H1 (cell line): Measurements from ENCODE around the gene TFDP1. TPM values are rescaled to one million over a fixed set of nuclear protein-coding genes. Genes with fewer than 3 reads are reported as not detected.

Source experiments
- CTCF ChIA-PET: fragments of 300-600 bp; sonication (Branson Sonifier 250); formaldehyde crosslinking; loops from one replicate; lab custom pipeline; 2021; ENCODE audit not compliant: partially characterized antibody; lab: Charles Lee
- POLR2A ChIA-PET: fragments of 300-600 bp; sonication (Branson Sonifier 250); formaldehyde crosslinking; loops from one replicate; lab custom pipeline; 2021; ENCODE audit warnings: inconsistent platforms; ENCODE audit not compliant: partially characterized antibody; lab: Charles Lee
- DNase-seq, 2 experiments: peaks; one replicate each; pipeline versions ENCODE4 v3.0.0 to v3.0.0-alpha.2; 2010 to 2022; ENCODE audit warnings: low spot score in 2 of 2, low read depth in 1 of 2, mixed read lengths in 1 of 2
- FAIRE-seq: peaks from 2 replicates; lab custom pipeline; 2011; peaks lifted over from hg19 to GRCh38; lab: Jason Lieb, UNC
- H2AFZ ChIP-seq: 2 replicates; pipeline ENCODE4 v1.8.1; 2012; ENCODE audit warnings: low read length, inconsistent platforms
- H2AK5ac ChIP-seq: 2 replicates; pipeline ENCODE4 v1.6.1; 2013; ENCODE audit warnings: low read depth, low read length
- H2BK120ac ChIP-seq: replicated peaks from 2 replicates; pipeline ENCODE3; 2013; ENCODE audit warnings: low read depth, low read length, inconsistent platforms
- H2BK12ac ChIP-seq: 2 replicates; pipeline ENCODE4 v1.6.1; 2013; ENCODE audit warnings: low read depth, low read length
- H2BK15ac ChIP-seq: 2 replicates; pipeline ENCODE4 v1.6.1; 2013; ENCODE audit warnings: low read length
- H2BK20ac ChIP-seq: 2 replicates; pipeline ENCODE4 v1.6.1; 2013; ENCODE audit warnings: low read length
- H2BK5ac ChIP-seq: 2 replicates; pipeline ENCODE4 v1.6.1; 2013; ENCODE audit warnings: low read depth, low read length
- H3K14ac ChIP-seq: 2 replicates; pipeline ENCODE4 v1.6.1; 2013; ENCODE audit warnings: inconsistent platforms; ENCODE audit not compliant: insufficient read length
- H3K18ac ChIP-seq: 2 replicates; pipeline ENCODE4 v1.6.1; 2013; ENCODE audit warnings: low read length; ENCODE audit errors: extremely low read depth
- H3K23ac ChIP-seq: 2 replicates; pipeline ENCODE4 v1.6.1; 2013; ENCODE audit warnings: inconsistent platforms; ENCODE audit not compliant: insufficient read length
- H3K23me2 ChIP-seq: 2 replicates; pipeline ENCODE4 v1.6.1; 2013; ENCODE audit warnings: low read depth, low read length
- H3K27ac ChIP-seq: 2 replicates; pipeline ENCODE4 v1.6.1; 2011; ENCODE audit warnings: low read depth, low read length, inconsistent platforms
- H3K27me3 ChIP-seq, 4 experiments: replicated peaks in 1 of 4; 1 replicate in 1 of 4; 2 replicates in 3 of 4; pipeline versions ENCODE4 v1.6.1 to v1.8.1; 2011 to 2013; ENCODE audit warnings: low read length in 3 of 4, mild to moderate bottlenecking in 3 of 4, inconsistent platforms in 2 of 4, mixed read lengths in 2 of 4, moderate library complexity in 1 of 4; ENCODE audit not compliant: control insufficient read depth in 3 of 4, insufficient read depth in 3 of 4; ENCODE audit errors: extremely low read depth in 1 of 4
- H3K36me3 ChIP-seq, 4 experiments: 2 replicates each; pipeline versions ENCODE4 v1.6.1 to v1.8.1; 2011 to 2013; ENCODE audit warnings: mild to moderate bottlenecking in 4 of 4, low read length in 3 of 4, moderate library complexity in 2 of 4, control low read depth in 1 of 4, inconsistent platforms in 1 of 4; ENCODE audit not compliant: insufficient read depth in 4 of 4, control insufficient read depth in 2 of 4
- H3K4ac ChIP-seq: replicated peaks from 2 replicates; pipeline ENCODE3; 2013; ENCODE audit warnings: low read length, low read depth, mixed read lengths, inconsistent platforms; ENCODE audit not compliant: insufficient read length
- H3K4me1 ChIP-seq, 4 experiments: replicated peaks in 1 of 4; 1 replicate in 1 of 4; 2 replicates in 3 of 4; pipeline versions ENCODE4 v1.6.1 to v1.8.1; 2011 to 2013; ENCODE audit warnings: low read length in 3 of 4, inconsistent platforms in 2 of 4, mixed read lengths in 1 of 4; ENCODE audit not compliant: insufficient read depth in 4 of 4, control insufficient read depth in 3 of 4
- H3K4me2 ChIP-seq, 2 experiments: 2 replicates each; pipeline versions ENCODE4 v1.6.1 to v1.8.1; 2011 to 2013; ENCODE audit warnings: low read depth in 2 of 2, low read length in 2 of 2, control low read depth in 1 of 2, inconsistent platforms in 1 of 2, mild to moderate bottlenecking in 1 of 2; ENCODE audit not compliant: insufficient read depth in 1 of 2
- H3K4me3 ChIP-seq, 4 experiments: fragments of 200-600, 300-600 bp in 1 of 4; sonication (generic), shearing (Covaris generic), sonication (Bioruptor Twin) in 1 of 4; 2 replicates each; pipeline versions ENCODE4 v1.5.1 to v1.8.1; 2011 to 2016; ENCODE audit warnings: low read length in 4 of 4, low read depth in 3 of 4, control low read depth in 2 of 4, inconsistent platforms in 2 of 4, mild to moderate bottlenecking in 2 of 4, mixed read lengths in 1 of 4, moderate library complexity in 1 of 4; ENCODE audit not compliant: insufficient read depth in 2 of 4; ENCODE audit errors: extremely low read depth in 1 of 4
- H3K56ac ChIP-seq: replicated peaks from 2 replicates; pipeline ENCODE3; 2013; ENCODE audit warnings: low read depth, mild to moderate bottlenecking, mixed read lengths, low read length, inconsistent platforms; ENCODE audit not compliant: insufficient read length
- H3K79me1 ChIP-seq: 2 replicates; pipeline ENCODE4 v1.6.1; 2013; ENCODE audit warnings: low read depth, low read length, control low read depth
- H3K79me2 ChIP-seq, 2 experiments: 2 replicates each; pipeline versions ENCODE4 v1.6.1 to v1.8.1; 2012 to 2013; ENCODE audit warnings: low read length in 2 of 2, mild to moderate bottlenecking in 2 of 2, inconsistent platforms in 1 of 2; ENCODE audit not compliant: insufficient read depth in 2 of 2, control insufficient read depth in 1 of 2
- H3K9ac ChIP-seq, 4 experiments: replicated peaks in 1 of 4; 1 replicate in 1 of 4; 2 replicates in 3 of 4; pipeline versions ENCODE4 v1.6.1 to v1.8.1; 2011 to 2013; ENCODE audit warnings: low read depth in 3 of 4, low read length in 3 of 4, control low read depth in 2 of 4, mild to moderate bottlenecking in 2 of 4, moderate library complexity in 2 of 4, inconsistent platforms in 1 of 4; ENCODE audit errors: extremely low read depth in 1 of 4
- H3K9me3 ChIP-seq, 2 experiments: 2 replicates each; pipeline versions ENCODE4 v1.6.1 to v1.8.1; 2012 to 2013; ENCODE audit warnings: mild to moderate bottlenecking in 2 of 2, moderate library complexity in 2 of 2, control low read depth in 1 of 2, inconsistent platforms in 1 of 2, low read depth in 1 of 2, low read length in 1 of 2, mixed read lengths in 1 of 2; ENCODE audit not compliant: insufficient read depth in 2 of 2
- H4K20me1 ChIP-seq, 2 experiments: replicated peaks in 1 of 2; 2 replicates each; pipeline versions ENCODE3 to v1.8.1; 2011 to 2013; ENCODE audit warnings: inconsistent platforms in 2 of 2, low read length in 2 of 2, mild to moderate bottlenecking in 1 of 2; ENCODE audit not compliant: insufficient read depth in 2 of 2, control insufficient read depth in 1 of 2
- H4K5ac ChIP-seq: 2 replicates; pipeline ENCODE4 v1.6.1; 2013; ENCODE audit warnings: low read length, low read depth, mixed read lengths, inconsistent platforms; ENCODE audit not compliant: insufficient read length
- H4K8ac ChIP-seq: 2 replicates; pipeline ENCODE4 v1.8.0; 2013; ENCODE audit warnings: mild to moderate bottlenecking, moderate library complexity, low read length, inconsistent platforms; ENCODE audit not compliant: insufficient read depth; ENCODE audit errors: extremely low read depth
- H4K91ac ChIP-seq: replicated peaks from 2 replicates; pipeline ENCODE3; 2013; ENCODE audit warnings: low read length, mixed read lengths, inconsistent platforms; ENCODE audit not compliant: insufficient read length
- BACH1 ChIP-seq: IDR thresholded peaks from 2 replicates; pipeline ENCODE4 v1.6.1; 2012; ENCODE audit warnings: low read length, improper control_type of control experiment
- HDAC2 ChIP-seq, 2 experiments: fragments of 300-600 bp in 1 of 2; sonication (generic) in 1 of 2; IDR thresholded peaks; 2 replicates each; pipeline ENCODE4 v1.6.1; 2011 to 2012; ENCODE audit warnings: low read depth in 2 of 2, low read length in 2 of 2, mild to moderate bottlenecking in 2 of 2, moderate library complexity in 2 of 2, borderline replicate concordance in 1 of 2, inconsistent platforms in 1 of 2
- WGBS, 2 experiments: shearing (Covaris generic) in 1 of 2; methylation state at CpG; one replicate each; pipeline versions ENCODE4 v1.1.6 to v1.1.7; 2013 to 2015; ENCODE audit warnings: low lambda C conversion rate in 2 of 2, mixed read lengths in 2 of 2, inconsistent platforms in 1 of 2, low coverage in 1 of 2, missing lambda C conversion rate in 1 of 2; ENCODE audit not compliant: insufficient replicate concordance in 2 of 2, insufficient coverage in 1 of 2, insufficient read length in 1 of 2; ENCODE audit errors: extremely low coverage in 1 of 2, missing lambda C conversion rate in 1 of 2; 5-methylcytosine and 5-hydroxymethylcytosine counted together
- polyA plus RNA-seq, 7 experiments: library from polyadenylated mRNA; depleted of rRNA in 3 of 7; stranded (reverse) in 5 of 7; unstranded in 2 of 7; fragments of >200 nt in 5 of 7; fragments of 200-250 nt in 2 of 7; gene quantifications; 1 replicate in 5 of 7; 2 replicates in 1 of 7; 4 replicates in 1 of 7; pipeline versions ENCODE4 v1.2.1 to v1.2.3, GENCODE V29; 2011 to 2013; ENCODE audit warnings: missing spikeins in 2 of 7, mixed read lengths in 2 of 7
- total RNA-seq: library from RNA; stranded (reverse); fragmentation: NEBNext Ultra II Directional; extraction: Animal tissue kit (Norgen Biotek cat#: 25700); gene quantifications from 2 replicates; pipeline ENCODE4 v1.2.1, GENCODE V29; 2021

TFDP1 gene
- total and polyA plus RNA-seq, 2 of the 8 experiments (the other 6 are each of a cell fraction or from before 2014, with no cell fraction given), result 43.6 to 81.9 TPM

- H2BK5ac ChIP-seq, result no peak overlapping the region
- no peaks in the 10 kb centered on the region for H3K79me2 ChIP-seq
- H3K23ac ChIP-seq, result no peak overlapping the region
- H3K79me1 ChIP-seq, result no peaks in the 10 kb centered on the region
- H4K5ac ChIP-seq, result no peak overlapping the region
- no peak overlapping the region for H2AK5ac ChIP-seq
- no peak overlapping the region for H2BK20ac ChIP-seq
- no peak overlapping the region for H2BK15ac ChIP-seq
- no peak overlapping the region for H4K91ac ChIP-seq
- DNase-seq (no peak), FAIRE-seq (no peak)
- POLR2A ChIA-PET, result interaction anchor here (1.3 to 1.8 kb wide), 2 partner anchors 9 to 11 kb away, joined by 3 to 4 read pairs; no protein-coding TSS in a partner anchor
- H3K4me3 ChIP-seq, result no peak overlapping the region
- H3K14ac ChIP-seq, result no peak overlapping the region
- no peak overlapping the region for H2AFZ ChIP-seq
- no peaks in the 10 kb centered on the region for H3K4me1 ChIP-seq
- TF ChIP-seq BACH1, result no peak
- no peak for TF ChIP-seq HDAC2 (IDR thresholded peaks at IDR 0.05; ENCODE audit: borderline replicate concordance in 1 of 2, low read depth in 2 of 2, low read length in 2 of 2)
- no peak overlapping the region for H3K27ac ChIP-seq
- no peak overlapping the region for H3K9ac ChIP-seq
- no peaks in the 10 kb centered on the region for H3K9me3 ChIP-seq
- H3K4ac ChIP-seq, result no peak overlapping the region
- CTCF ChIA-PET, result no interaction called here
- no peak overlapping the region for H3K56ac ChIP-seq
- H3K27me3 ChIP-seq, result no peaks in the 10 kb centered on the region
- no peak overlapping the region for H3K18ac ChIP-seq
- peak overlapping the region; percentile 71 for H4K8ac ChIP-seq
- no peak overlapping the region for H2BK120ac ChIP-seq
- H2BK12ac ChIP-seq, result no peak overlapping the region
- H4K20me1 ChIP-seq, result no peaks in the 10 kb centered on the region
- H3K4me2 ChIP-seq, result no peak overlapping the region
- H3K23me2 ChIP-seq, result no peaks in the 10 kb centered on the region
- no peaks in the 10 kb centered on the region for H3K36me3 ChIP-seq
- WGBS, 2 experiments, result 92% methylated on average over 35 of the region's 39 CpGs; no CpG with 5 or more reads in 1 of the 2 experiments
These were observed 70.2 kb downstream of the TFDP1 start for GRCh38 chr13:113654591-113655345.
